Measurements from ENCODE around the gene EXOSC5.
"Not testable (repeated sequence)": the region's sequence is repeated elsewhere in the genome, so short reads cannot be mapped to it uniquely, and the experiment has no call there.

Gene EXOSC5

DNA sequence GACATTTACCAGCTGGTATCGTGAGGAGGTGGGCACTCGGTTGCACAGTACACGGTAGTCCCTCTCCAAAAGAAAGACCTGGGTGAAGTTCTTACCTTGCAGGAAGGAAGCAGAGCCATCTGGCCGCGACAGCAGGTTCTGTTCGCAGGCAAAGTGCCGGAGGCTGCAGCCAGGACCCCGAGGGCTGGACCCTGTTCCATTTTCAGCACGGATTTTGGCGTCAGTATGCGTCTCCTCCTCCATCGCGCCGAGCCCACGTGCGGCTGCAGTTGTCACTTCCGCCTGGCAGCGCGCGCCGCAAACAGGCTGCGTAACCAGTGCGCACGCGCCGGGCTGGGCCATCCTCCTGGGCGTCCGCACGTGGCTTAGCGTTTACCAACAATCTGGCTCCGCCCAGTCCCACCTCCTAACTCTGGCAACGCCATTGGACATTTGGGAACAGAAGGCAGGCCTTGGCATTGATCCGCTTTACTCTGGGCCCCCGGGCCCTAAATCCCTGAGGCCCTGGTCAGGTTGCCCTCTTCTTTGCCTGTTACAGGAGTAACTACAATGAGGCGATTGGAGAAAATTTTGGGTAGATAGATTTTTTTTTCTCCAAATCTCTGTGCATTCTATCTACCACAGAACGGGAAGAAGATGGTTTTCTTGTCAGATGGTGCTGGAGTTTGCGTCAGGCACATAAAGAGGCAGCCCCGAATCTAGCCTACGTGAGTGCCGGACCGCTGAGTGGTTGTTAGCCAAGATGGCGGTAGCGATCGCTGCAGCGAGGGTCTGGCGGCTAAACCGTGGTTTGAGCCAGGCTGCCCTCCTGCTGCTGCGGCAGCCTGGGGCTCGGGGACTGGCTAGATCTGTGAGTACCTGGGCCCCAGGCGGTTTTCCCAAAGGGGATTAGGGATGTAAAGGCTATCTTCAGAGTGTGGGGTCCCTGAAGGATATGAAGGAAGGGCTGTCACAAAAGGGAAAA, at the start of gene EXOSC5, which contains the start of gene BCKDHA:
EXOSC5 (minus strand) TSS at position 274 of the 964 bp plus-strand sequence; CDS start at position 243, 31 bp downstream.
BCKDHA (plus strand) TSS at position 733 of the 964 bp plus-strand sequence; CDS start at position 743, 10 bp downstream.
- DNase-seq (ENCODE audit: low spot score) = peak; percentile 100

DNA sequence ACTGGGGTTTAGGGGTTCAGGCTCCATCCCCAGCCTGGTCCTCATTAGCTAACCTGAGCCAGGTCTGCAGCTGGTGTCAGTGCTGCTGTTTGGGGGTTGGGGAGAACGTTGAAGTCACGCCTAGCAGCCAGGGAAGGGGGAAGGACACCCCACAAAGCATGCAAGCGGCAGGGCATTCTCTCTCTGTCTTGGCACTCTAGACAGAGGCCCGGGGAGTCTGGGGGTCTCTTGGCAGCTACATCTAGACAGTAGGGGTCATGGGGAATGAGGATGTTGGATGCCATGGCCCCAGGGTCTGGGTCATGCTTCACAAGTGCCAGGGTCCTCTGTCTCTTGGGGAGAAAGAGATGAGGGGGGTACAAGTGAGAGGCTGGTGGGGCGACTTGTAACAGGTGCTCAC, 48.4 kb upstream of the EXOSC5 start:
- no peak for DNase-seq (ENCODE audit: low spot score)

DNA sequence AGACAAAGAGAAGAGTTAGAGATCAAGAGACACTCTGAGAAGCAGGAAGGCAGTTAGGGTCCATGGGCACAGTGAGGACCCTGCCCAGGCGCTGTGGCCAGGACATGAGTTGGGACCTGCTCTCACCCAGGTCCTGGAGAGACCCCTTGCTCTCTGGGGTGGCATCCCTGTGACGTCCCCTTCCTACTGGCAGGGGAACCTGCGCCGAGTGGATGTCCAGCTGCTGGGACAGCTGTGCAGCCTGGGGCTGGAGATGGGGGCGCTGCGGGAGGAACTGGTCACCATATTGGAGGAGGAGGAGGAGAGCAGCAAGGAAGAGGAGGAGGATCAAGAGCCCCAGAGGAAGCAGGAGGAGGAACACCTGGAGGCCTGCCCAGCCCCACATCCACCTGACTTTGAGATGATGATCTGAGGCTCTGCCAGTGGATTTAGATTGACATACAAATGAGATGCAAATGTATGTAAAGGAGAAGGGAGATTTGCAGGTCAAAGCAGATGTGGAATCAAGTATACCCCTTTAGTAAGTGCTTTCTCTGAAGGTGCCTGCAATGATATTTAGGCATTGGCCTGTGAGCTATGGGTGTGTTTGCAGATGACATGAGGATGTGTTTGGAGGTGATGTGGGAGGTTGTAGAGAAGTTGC, 46.8 kb upstream of the EXOSC5 start:
- no peak for DNase-seq (ENCODE audit: low spot score)

GRCh38 chr19:41442473-41443355, 45.6 kb upstream of the EXOSC5 start, which contains the start of gene ERICH4:
Gene ERICH4 (plus strand): TSS chr19:41443156. CDS start chr19:41443170, 14 bp downstream.
- no peak for DNase-seq (ENCODE audit: low spot score)

GRCh38 chr19:41441321-41441945, 44.3 kb upstream of the EXOSC5 start:
- no peak for DNase-seq (ENCODE audit: low spot score)

DNA sequence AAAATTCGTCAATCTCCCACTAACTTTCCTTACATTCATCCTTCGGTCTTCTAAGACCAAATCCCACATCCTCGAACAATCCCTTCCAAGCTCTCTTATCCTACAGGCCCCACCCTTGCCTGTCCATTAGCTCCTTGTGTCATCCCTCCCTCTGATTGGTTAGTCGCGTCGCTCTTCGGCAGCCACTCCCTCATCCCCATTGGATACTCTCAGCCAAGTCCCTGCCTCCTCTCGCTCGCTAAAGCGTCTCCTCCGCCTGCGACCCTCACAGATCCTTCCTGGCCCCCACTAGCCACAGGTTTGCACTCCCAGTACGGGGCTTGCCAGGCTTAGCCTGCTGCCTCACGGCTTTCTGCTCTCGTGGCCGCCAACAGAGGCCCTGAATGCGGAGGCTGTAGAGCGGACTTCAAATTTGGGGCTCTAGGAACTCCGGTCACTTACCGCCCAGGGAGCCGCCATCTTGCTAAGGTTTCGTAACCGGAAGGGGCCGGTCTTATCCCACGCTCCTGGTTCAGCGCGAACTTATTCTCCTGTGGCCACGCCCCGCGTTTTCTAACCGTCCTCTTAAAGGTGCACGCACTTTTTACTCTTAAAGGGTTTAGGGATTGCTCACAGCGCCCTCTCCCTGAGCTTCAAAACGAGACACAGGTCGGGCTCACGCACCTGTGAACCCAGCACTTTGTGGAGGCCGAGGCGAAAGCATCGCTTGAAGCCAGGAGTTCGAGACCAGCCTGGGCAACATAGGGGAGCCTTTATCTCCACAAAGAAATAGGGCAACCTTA, 42.5 kb upstream of the EXOSC5 start, which contains the start of gene DMAC2:
DMAC2 (minus strand) TSS at position 472 of the 782 bp plus-strand sequence; CDS start at position 459, 13 bp downstream.
- DNase-seq (ENCODE audit: low spot score) = peak; percentile 96

GRCh38 chr19:41437944-41438574, 40.9 kb upstream of the EXOSC5 start:
- no peak for DNase-seq (ENCODE audit: low spot score)

GRCh38 chr19:41436674-41436951, 39.5 kb upstream of the EXOSC5 start:
- no peak for DNase-seq (ENCODE audit: low spot score)

DNA sequence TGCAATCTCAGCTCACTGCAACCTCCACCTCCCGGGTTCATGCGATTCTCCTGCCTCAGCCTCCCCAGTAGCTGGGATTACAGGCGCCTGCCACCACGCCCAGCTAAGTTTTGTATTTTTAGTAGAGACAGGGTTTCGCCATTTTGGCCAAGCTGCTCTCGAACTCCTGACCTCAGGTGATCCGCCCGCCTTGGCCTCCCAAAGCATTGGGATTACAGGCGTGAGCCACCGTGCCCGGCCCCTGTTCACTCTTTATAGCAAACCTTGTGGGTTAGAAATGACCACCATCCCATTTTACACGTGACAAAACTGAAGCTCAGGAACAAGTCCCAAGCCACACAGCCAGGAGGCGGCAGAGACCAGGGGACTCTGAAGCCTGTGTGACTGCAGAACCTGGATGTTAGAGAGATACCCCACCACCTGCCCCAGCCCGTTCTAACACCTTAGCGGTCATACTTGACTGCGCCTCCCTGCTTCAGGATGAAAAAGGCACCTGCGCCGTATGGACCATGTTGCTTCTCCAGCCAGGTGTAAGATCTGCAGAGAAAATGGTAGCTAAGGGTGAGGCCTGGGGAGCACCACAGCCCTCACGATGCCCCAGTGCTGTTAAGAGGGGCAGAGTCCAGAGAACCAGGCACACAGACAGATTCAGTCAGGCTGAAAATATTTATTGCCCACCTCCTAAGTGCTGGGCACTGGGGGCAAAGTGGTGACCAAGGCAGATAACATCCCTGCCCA, 38.9 kb upstream of the EXOSC5 start:
- no peak for DNase-seq (ENCODE audit: low spot score)

DNA sequence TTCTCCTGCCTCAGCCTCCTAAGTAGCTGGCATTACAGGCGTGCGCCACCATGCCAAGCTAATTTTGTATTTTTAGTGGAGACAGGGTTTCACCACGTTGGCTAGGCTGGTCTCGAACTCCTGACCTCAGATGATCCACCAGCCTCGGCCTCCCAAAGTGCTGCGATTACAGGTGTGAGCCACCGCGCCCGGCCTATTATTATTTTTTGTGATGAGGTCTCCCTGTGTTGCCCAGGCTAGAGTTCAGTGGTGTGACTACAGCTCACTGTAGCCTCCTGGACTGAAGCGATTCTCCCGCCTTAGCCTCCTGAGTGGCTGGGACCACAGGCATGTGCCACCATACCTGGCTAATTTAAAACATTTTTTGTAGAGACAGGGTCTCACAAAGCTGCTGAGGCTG, 38.2 kb upstream of the EXOSC5 start:
- DNase-seq (ENCODE audit: low spot score) = not testable (repeated sequence)

- DNase-seq (ENCODE audit: low spot score) = no peak
Observed at GRCh38 chr19:41434450-41434849, 37.3 kb upstream of the EXOSC5 start.

DNA sequence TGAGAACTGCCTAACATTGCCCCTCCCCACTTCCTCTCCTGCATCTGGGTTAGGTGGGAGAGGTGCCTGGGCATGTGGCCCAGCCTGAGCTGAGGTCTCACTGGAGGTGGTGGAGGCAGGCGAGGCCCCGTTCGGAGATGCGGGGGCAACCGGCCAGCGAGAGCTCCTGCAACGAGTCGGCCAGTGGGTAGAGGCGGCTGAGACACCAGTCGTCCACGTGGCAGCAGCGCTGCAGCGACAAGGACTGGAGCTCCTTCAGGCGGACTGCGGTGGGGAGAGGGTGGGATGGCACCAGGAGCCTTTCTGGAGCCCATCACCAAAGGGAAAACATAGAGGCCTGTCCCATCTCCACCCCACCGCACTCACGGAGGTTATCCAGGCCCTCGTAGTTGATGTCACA, 36.0 kb upstream of the EXOSC5 start:
- no peak for DNase-seq (ENCODE audit: low spot score)

DNA sequence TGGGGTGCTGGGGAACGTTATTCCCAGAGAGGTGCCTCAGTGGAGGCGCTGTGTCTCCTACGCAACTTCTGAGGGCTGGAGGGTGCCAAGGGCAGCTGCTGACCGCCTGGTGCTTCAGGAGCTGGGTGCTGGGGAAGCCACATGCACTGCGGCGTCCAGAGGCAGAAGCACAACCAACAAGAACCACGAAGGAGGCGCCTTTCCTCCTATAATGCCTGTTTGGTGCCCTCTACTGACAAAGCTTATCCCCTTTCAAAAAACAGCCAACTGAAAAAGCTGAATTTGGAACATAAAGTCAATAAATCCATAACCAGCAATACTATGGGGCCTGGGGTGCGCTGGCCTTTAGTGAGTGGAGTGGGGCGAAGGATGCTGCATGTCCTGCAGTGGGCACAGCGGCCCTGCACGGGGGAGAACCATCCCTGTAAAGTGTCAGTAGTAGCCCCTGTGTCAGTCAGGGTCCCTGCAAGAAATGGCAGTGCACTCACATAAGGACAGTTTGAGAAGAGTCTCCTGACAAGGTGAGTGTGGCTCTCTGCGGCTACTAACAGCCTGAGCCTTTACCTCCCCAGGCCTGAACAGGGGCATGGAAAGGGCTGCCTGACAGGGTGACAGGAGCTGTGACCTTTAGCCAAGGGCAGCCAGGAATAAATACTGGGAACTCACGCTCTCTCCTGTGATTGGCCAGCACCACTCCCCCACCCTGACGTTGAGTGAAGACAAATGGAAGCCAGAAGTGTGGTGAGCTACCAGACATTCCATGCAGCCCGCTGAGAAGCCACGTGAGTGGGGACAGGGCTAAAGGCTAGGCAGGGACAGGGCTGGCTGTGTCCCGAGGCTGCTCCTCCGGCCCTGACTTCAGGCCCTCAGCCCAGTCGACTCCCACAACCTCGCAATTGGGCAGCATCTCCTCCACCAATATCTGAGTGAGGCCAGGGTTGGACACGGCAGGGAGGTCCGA, 34.5 kb upstream of the EXOSC5 start:
- DNase-seq (ENCODE audit: low spot score) = peak; percentile 44

DNA sequence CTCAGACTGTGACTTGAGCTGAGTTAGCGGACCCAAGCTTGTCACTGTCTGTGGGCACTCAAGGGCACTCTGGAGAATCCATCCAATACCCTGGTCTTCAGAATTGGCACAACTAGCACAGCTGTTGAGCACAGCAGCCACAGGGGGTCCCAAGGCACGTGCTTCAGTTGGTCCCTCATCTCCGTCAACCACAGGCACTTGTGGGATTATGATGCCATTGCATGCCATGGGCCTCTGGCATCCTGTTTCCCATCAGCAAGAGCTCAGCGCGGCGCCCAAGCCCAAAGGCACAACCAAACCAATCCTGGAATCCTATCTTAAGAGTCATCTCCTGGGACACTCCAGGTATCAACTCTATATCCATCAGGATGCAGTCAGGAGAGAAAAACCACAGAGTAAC, 33.8 kb upstream of the EXOSC5 start:
- DNase-seq (ENCODE audit: low spot score) = no peak

- no peak for DNase-seq (ENCODE audit: low spot score)
Observed at GRCh38 chr19:41428481-41428859, 31.3 kb upstream of the EXOSC5 start.

- no peak for DNase-seq (ENCODE audit: low spot score)
Observed at GRCh38 chr19:41427647-41428480, 30.7 kb upstream of the EXOSC5 start.

DNA sequence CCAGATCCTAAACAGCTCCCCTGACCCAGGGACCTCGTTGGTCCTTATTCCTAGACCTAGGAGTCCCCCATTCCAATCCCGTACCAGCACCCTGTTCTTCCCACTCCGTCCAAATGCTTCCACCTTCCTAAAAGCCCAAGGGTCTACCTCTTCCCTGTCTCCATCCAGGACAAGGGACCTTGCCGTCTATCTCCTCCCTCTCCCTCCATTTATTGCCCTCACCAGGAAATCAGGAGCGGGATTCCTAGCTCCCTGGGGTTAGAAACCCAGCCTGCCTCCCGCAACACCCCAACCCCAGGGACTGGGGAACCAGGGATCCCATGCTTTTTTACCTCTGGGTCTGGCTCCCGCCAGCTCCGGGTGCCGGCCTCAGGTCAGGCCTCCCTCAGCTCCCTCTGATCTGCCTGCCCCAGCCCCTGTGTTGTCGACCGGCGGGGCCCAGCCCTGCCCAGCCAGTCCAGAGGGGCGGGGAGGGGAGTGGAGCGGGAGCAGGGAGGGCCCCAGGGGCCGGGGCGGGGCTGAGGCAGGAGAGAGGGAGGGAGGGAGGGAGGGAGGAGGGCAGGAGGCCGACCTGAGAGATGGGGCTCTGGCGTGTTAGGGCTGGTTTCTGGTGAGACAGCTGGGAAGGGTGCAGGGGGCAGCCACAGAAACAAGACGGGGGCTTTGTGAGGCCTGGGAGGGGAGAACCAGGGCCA, 29.9 kb upstream of the EXOSC5 start, which contains the start of gene B3GNT8:
B3GNT8 (minus strand) TSS at position 423 of the 695 bp plus-strand sequence. CDS start 596 bp downstream, outside the sequence.
- DNase-seq (ENCODE audit: low spot score) = peak; percentile 95

Data from AG20443 (cell line).